Measurements from ENCODE around the gene CERS6.

CERS6 gene

GRCh38 chr2:168727904-168728470 is 271.9 kb downstream of the CERS6 start:
- no peak for DNase-seq (ENCODE audit: low read depth, low spot score)
- H3K4me3 ChIP-seq (ENCODE audit: low read length), result no peak overlapping the region

- no peak overlapping the region for H3K4me3 ChIP-seq (ENCODE audit: low read length)
- DNase-seq (ENCODE audit: low read depth, low spot score), result no peak
These were observed 273.4 kb downstream of the CERS6 start for GRCh38 chr2:168729455-168729854.

GRCh38 chr2:168730344-168730743 is 274.3 kb downstream of the CERS6 start:
- no peak overlapping the region for H3K4me3 ChIP-seq (ENCODE audit: low read length)
- DNase-seq (ENCODE audit: low read depth, low spot score), result no peak

GRCh38 chr2:168731002-168731401 is 274.9 kb downstream of the CERS6 start:
- no peak for DNase-seq (ENCODE audit: low read depth, low spot score)

GRCh38 chr2:168731616-168732015 is 275.5 kb downstream of the CERS6 start:
- DNase-seq (ENCODE audit: low read depth, low spot score), result no peak
- no peak overlapping the region for H3K4me3 ChIP-seq (ENCODE audit: low read length)

More at GRCh38 chr2:168731002-168731401, 274.9 kb downstream of the CERS6 start:
- no peak overlapping the region for H3K4me3 ChIP-seq (ENCODE audit: low read length)

- no peak for DNase-seq (ENCODE audit: low read depth, low spot score)
- no peak overlapping the region for H3K4me3 ChIP-seq (ENCODE audit: low read length)
These were observed 276.0 kb downstream of the CERS6 start for GRCh38 chr2:168732100-168732499.

- DNase-seq (ENCODE audit: low read depth, low spot score), result no peak
- no peak overlapping the region for H3K4me3 ChIP-seq (ENCODE audit: low read length)
These were observed 276.4 kb downstream of the CERS6 start for GRCh38 chr2:168732506-168732905.

- no peak for DNase-seq (ENCODE audit: low read depth, low spot score)
- H3K4me3 ChIP-seq (ENCODE audit: low read length), result no peak overlapping the region
These were observed 278.2 kb downstream of the CERS6 start for GRCh38 chr2:168734199-168734760.

- H3K4me3 ChIP-seq (ENCODE audit: low read length), result no peak overlapping the region
- no peak for DNase-seq (ENCODE audit: low read depth, low spot score)
These were observed 280.8 kb downstream of the CERS6 start for GRCh38 chr2:168736649-168737445.

- H3K4me3 ChIP-seq (ENCODE audit: low read length), result no peak overlapping the region
- DNase-seq (ENCODE audit: low read depth, low spot score), result no peak
These were observed 282.0 kb downstream of the CERS6 start for GRCh38 chr2:168738062-168738461.

GRCh38 chr2:168740360-168740759 is 284.3 kb downstream of the CERS6 start:
- no peak for DNase-seq (ENCODE audit: low read depth, low spot score)
- H3K4me3 ChIP-seq (ENCODE audit: low read length), result no peak overlapping the region

GRCh38 chr2:168740788-168741187 is 284.7 kb downstream of the CERS6 start:
- no peak overlapping the region for H3K4me3 ChIP-seq (ENCODE audit: low read length)
- no peak for DNase-seq (ENCODE audit: low read depth, low spot score)

GRCh38 chr2:168742258-168742932 is 286.3 kb downstream of the CERS6 start:
- H3K4me3 ChIP-seq (ENCODE audit: low read length), result no peak overlapping the region
- DNase-seq (ENCODE audit: low read depth, low spot score), result no peak

GRCh38 chr2:168744844-168745243 is 288.8 kb downstream of the CERS6 start:
- H3K4me3 ChIP-seq (ENCODE audit: low read length), result no peak overlapping the region
- no peak for DNase-seq (ENCODE audit: low read depth, low spot score)

- DNase-seq (ENCODE audit: low read depth, low spot score), result no peak
- H3K4me3 ChIP-seq (ENCODE audit: low read length), result no peak overlapping the region
These were observed 292.4 kb downstream of the CERS6 start for GRCh38 chr2:168748461-168748860.

GRCh38 chr2:168749297-168749696 is 293.2 kb downstream of the CERS6 start:
- no peak for DNase-seq (ENCODE audit: low read depth, low spot score)
- no peak overlapping the region for H3K4me3 ChIP-seq (ENCODE audit: low read length)

- DNase-seq (ENCODE audit: low read depth, low spot score), result peak; percentile 66
- H3K4me3 ChIP-seq (ENCODE audit: low read length), result no peak overlapping the region
These were observed 295.1 kb downstream of the CERS6 start for GRCh38 chr2:168751104-168751740.

- no peak overlapping the region for H3K4me3 ChIP-seq (ENCODE audit: low read length)
- DNase-seq (ENCODE audit: low read depth, low spot score), result no peak
These were observed 296.3 kb downstream of the CERS6 start for GRCh38 chr2:168752361-168752760.

GRCh38 chr2:168753765-168754329 is 297.8 kb downstream of the CERS6 start:
- no peak for DNase-seq (ENCODE audit: low read depth, low spot score)
- no peak overlapping the region for H3K4me3 ChIP-seq (ENCODE audit: low read length)
